Measurements from ENCODE around the gene ORMDL3.

Gene ORMDL3

DNA sequence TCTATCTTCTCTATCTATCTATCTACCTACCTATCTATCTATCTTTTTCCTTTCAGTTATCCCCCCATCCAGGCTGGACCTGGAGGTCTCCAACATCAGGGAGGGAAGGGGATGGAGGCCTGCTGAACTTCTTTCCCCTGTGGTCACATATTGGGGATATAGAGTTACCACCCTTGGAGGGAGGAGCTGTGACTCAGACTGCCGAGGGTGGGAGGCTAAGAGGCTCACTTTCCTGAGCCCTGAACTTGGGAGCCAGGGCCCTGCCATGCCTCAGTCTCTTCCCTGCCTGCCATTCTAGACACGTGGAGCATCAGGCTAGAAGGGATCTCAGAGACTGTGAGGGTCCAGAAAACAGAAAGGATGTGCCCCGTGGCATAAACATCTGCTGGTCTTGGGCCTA, 8.5 kb upstream of the ORMDL3 start:
- no peak for TF ChIP-seq CTCF (IDR thresholded peaks at IDR 0.05)

GRCh38 chr17:39934324-39934723, 6.9 kb upstream of the ORMDL3 start:
- no peak for TF ChIP-seq CTCF (IDR thresholded peaks at IDR 0.05)

DNA sequence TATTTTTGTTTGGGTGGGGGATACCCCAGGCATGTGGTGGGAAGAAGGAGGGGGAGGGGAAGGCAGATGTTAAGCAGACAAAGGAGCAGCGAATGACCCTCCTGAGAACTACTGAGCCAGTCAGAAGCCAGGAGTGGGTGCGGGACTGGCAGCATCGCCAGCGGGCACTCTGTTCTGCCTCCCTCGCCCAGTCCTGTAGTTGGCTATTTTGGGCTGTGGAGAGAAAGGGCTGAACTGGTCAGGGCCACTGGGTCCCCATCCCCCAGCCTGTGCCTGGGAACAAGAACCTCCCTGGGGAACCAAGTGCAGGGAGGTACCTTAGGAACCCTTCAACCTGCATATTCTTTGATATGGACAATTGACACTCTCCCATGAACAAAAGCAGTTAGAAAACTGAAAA, 6.5 kb upstream of the ORMDL3 start:
- TF ChIP-seq CTCF (IDR thresholded peaks at IDR 0.05): no peak

DNA sequence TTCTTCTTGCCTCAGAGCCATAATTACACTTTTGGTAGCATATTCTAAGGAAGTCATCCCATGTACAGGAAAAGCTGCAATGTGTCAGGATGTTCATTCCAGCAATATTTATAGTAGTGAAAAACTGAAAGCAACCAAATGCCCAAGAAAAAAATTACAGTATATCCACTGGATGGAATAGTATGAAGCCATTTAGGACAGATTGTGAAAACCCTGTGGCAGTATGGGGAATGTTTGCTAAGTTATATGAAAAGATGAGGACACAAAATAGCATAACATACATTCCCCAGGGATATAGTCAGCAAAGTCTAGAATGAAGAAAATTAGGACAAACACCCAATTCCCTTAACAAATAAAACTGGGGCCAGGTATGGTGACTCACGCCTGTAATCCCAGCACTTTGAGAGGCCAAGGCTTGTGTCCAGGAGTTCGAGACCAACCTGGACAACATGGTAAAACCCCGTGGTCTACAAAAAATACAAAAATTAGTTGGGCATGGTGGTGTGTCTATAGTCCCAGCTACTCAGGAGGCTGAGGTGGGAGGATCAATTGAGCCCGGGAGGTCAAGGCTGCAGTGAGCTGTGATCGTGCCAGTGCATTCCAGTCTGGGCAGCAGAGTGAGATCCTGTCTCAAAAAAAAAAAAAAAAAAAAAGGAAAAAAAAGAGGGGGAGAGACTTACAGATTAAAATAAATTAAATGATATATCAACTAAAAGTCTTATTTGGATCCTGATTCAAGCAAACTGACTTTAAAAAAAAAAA, 2.4 kb upstream of the ORMDL3 start:
- no peak for TF ChIP-seq CTCF (IDR thresholded peaks at IDR 0.05)

GRCh38 chr17:39928858-39929645, 1.7 kb upstream of the ORMDL3 start:
- TF ChIP-seq CTCF (IDR thresholded peaks at IDR 0.05): no peak

- TF ChIP-seq CTCF (IDR thresholded peaks at IDR 0.05): no peak
These were observed 792 bp upstream of the ORMDL3 start for GRCh38 chr17:39927929-39928857.

DNA sequence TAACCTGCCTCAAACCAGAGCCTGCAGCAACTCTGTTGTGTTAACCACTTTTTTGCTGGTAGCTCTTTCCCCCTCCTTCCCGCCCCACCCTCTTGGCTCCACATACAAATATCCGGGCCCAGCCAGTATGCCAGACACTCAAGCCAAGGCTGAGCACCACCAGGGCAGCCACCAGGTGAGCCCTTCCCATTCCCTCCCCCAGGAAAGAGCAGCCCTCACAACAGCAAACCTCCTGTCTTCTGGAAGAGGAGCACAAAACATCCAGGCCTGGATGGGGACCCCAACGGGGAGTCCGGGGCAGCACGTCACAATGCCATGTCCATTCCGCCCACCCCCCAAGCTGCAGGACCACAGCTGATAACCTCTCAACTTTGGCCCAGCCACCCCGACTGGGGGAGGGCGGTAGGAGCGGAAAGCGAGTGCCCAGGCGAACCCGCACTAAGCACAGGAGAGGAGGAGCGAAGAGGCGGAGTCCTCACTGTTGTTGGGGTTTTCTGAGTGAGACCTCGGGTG, 757 bp downstream of the ORMDL3 start:
- TF ChIP-seq CTCF (IDR thresholded peaks at IDR 0.05): no peak

All from LNCAP (cell line).